HG02642 (cell line): ENCODE measurements around the gene SDHC.

Source experiments
- ATAC-seq: cut with Tn5 transposase; IDR thresholded peaks from one replicate; pipeline ENCODE4 v1.9.1; 2021; ENCODE audit warnings: mild to moderate bottlenecking; ENCODE audit not compliant: unreplicated experiment, poor library complexity

The SDHC gene

GRCh38 chr1:161314201-161314981, at the start of gene SDHC:
Gene SDHC (plus strand): TSS chr1:161314381. CDS start chr1:161314406, 25 bp downstream.
- ATAC-seq, result peak; percentile 97

GRCh38 chr1:161265305-161265704, 48.9 kb upstream of the SDHC start:
- ATAC-seq, result no peak

GRCh38 chr1:161266202-161266601, 48.0 kb upstream of the SDHC start:
- no peak for ATAC-seq

GRCh38 chr1:161266836-161267235, 47.3 kb upstream of the SDHC start:
- ATAC-seq, result no peak

GRCh38 chr1:161267321-161267720, 46.9 kb upstream of the SDHC start:
- no peak for ATAC-seq

- ATAC-seq, result no peak
These were observed 40.8 kb upstream of the SDHC start for GRCh38 chr1:161273402-161273801.

GRCh38 chr1:161274874-161275273, 39.3 kb upstream of the SDHC start:
- ATAC-seq, result no peak

GRCh38 chr1:161282991-161283390, 31.2 kb upstream of the SDHC start:
- no peak for ATAC-seq

- no peak for ATAC-seq
These were observed 29.1 kb upstream of the SDHC start for GRCh38 chr1:161285113-161285512.

GRCh38 chr1:161285521-161285920, 28.7 kb upstream of the SDHC start:
- no peak for ATAC-seq

GRCh38 chr1:161287482-161288054, 26.6 kb upstream of the SDHC start:
- ATAC-seq, result no peak

- no peak for ATAC-seq
These were observed 23.4 kb upstream of the SDHC start for GRCh38 chr1:161290779-161291178.

- ATAC-seq, result no peak
These were observed 16.8 kb upstream of the SDHC start for GRCh38 chr1:161297415-161297814.

GRCh38 chr1:161298116-161298515, 16.1 kb upstream of the SDHC start:
- no peak for ATAC-seq

GRCh38 chr1:161299347-161299746, 14.8 kb upstream of the SDHC start:
- ATAC-seq, result no peak

GRCh38 chr1:161300478-161300877, 13.7 kb upstream of the SDHC start:
- no peak for ATAC-seq

- no peak for ATAC-seq
These were observed 9.0 kb upstream of the SDHC start for GRCh38 chr1:161304927-161305866.

GRCh38 chr1:161305867-161306519, 8.2 kb upstream of the SDHC start:
- peak; percentile 83 for ATAC-seq

- no peak for ATAC-seq
These were observed 6.9 kb upstream of the SDHC start for GRCh38 chr1:161307230-161307768.
